SU-DHL-6 (cell line): ENCODE results near the gene FOXA2.

ENCODE experiments used
- EZH2phosphoT487 ChIP-seq: fragments of 200-600 bp; sonication (generic), shearing (Covaris generic); conservative IDR thresholded peaks from 2 replicates; pipeline ENCODE4 v1.6.1; 2018; ENCODE audit warnings: mild to moderate bottlenecking, antibody characterized with exemption, low read length, moderate library complexity, mixed read lengths
- TF ChIP-seq, protein P1 (sequence below): fragments of 200-600 bp; sonication (generic); IDR thresholded peaks from one replicate; pipeline ENCODE4 v1.5.1; 2017; ENCODE audit warnings: antibody characterized with exemption, mild to moderate bottlenecking, low read length, moderate library complexity; ENCODE audit not compliant: insufficient read depth, poor library complexity, severe bottlenecking

DNA sequence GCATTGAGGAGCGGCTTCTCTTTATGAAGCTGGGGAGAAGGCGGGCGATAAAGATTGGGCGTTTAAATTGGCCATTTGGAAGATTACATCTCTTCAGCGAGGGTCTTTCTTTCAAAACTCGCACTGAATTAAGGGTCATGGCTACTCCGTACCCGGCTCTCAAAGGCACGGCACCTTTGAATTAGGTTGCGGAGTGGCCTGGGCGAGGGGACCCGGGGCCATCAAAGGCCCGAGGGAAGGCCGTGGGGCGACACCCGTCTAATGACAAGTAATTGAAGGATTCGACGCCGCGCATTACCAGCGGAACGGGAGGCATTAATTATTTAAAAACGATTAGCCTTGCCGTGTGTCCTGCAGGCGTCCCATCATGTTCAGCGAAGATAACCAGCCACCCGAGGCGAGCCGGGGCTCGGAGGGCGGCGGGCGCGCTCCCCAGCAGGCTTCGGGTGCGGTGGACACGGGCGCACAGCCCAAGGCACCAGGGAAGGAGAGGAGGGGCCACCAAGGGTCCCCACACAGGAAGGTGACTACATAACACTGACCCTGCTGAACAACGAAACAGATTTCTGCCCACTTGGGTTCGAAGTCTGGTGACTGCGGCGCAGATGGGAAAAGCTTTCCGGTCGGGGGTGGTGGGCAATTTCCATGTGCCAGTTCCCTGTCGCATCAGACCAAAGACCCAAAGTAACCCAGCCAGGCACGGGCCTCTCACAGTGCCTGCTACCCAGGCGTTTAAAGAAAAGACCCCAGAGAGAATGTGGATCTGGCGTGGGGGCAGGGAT lies 7.4 kb downstream of the FOXA2 start:
- TF ChIP-seq, protein P1, sequence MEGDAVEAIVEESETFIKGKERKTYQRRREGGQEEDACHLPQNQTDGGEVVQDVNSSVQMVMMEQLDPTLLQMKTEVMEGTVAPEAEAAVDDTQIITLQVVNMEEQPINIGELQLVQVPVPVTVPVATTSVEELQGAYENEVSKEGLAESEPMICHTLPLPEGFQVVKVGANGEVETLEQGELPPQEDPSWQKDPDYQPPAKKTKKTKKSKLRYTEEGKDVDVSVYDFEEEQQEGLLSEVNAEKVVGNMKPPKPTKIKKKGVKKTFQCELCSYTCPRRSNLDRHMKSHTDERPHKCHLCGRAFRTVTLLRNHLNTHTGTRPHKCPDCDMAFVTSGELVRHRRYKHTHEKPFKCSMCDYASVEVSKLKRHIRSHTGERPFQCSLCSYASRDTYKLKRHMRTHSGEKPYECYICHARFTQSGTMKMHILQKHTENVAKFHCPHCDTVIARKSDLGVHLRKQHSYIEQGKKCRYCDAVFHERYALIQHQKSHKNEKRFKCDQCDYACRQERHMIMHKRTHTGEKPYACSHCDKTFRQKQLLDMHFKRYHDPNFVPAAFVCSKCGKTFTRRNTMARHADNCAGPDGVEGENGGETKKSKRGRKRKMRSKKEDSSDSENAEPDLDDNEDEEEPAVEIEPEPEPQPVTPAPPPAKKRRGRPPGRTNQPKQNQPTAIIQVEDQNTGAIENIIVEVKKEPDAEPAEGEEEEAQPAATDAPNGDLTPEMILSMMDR, result no peak
- TF ChIP-seq EZH2phosphoT487, result no peak
